A673 (cell line): Measurements from ENCODE around the gene BOLA3.

Experiments
- EZH2 ChIP-seq: fragments of 200-600 bp; sonication (generic); IDR thresholded peaks from 2 replicates; pipeline ENCODE4 v1.6.1; 2017; ENCODE audit warnings: borderline replicate concordance, low read depth, mild to moderate bottlenecking, mixed read lengths, antibody characterized with exemption, low read length; ENCODE audit not compliant: poor library complexity, severe bottlenecking
- TF ChIP-seq, protein P1 (sequence below): fragments of 300-800, 200-600 bp; sonication (generic); conservative IDR thresholded peaks from 2 replicates; pipeline ENCODE4 v1.5.1; 2017; ENCODE audit warnings: low read depth, mild to moderate bottlenecking, antibody characterized with exemption, low read length, moderate library complexity, mixed read lengths

DNA sequence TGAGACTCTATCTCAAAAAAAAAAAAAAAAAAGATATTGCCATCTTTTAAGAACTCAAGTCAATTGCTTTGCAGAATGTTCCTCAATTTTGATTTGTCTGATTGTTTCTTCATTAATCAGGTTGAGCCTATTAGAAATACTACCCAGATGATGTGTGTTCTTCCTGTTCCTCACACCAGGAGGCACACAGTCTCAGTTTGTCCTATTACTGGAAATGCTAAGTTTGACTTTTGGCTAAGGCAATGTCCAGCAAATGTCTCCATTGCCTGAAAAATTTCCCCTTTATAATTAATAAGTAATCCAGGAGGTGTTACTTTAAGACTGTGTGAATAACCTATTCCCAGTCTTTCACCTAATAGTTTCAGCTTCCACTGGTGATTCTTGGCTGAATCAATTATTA, 28.4 kb downstream of the BOLA3 start:
- TF ChIP-seq, protein P1, sequence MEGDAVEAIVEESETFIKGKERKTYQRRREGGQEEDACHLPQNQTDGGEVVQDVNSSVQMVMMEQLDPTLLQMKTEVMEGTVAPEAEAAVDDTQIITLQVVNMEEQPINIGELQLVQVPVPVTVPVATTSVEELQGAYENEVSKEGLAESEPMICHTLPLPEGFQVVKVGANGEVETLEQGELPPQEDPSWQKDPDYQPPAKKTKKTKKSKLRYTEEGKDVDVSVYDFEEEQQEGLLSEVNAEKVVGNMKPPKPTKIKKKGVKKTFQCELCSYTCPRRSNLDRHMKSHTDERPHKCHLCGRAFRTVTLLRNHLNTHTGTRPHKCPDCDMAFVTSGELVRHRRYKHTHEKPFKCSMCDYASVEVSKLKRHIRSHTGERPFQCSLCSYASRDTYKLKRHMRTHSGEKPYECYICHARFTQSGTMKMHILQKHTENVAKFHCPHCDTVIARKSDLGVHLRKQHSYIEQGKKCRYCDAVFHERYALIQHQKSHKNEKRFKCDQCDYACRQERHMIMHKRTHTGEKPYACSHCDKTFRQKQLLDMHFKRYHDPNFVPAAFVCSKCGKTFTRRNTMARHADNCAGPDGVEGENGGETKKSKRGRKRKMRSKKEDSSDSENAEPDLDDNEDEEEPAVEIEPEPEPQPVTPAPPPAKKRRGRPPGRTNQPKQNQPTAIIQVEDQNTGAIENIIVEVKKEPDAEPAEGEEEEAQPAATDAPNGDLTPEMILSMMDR: 0 out of 2 replicates have a peak, but pooled peaks have one; percentile 9
- no peak for TF ChIP-seq EZH2
